SK-N-SH treated with all-trans-retinoic acid at 6 μM for 48 hours (cell line): ENCODE data around the gene IMMP2L.

Experiments used
- ATAC-seq: fragments of 200-7000 bp; cut with Tn5 transposase; 3 replicates; pipeline ENCODE4 v1.9.1; 2020; ENCODE audit warnings: mild to moderate bottlenecking, moderate library complexity
- ARNTL ChIP-seq: fragments of 450-650 bp; formaldehyde crosslinking; IDR thresholded peaks from 2 replicates; pipeline ENCODE4 v1.5.0; 2020; ENCODE audit warnings: low read depth, mild to moderate bottlenecking, moderate library complexity, borderline replicate concordance
- BACH2 ChIP-seq: fragments of 250-450 bp; sonication (Bioruptor Pico); IDR thresholded peaks from 2 replicates; pipeline ENCODE4 v1.9.0; 2021; ENCODE audit warnings: mild to moderate bottlenecking, borderline replicate concordance
- CREB5 ChIP-seq: fragments of 250-450 bp; sonication (Bioruptor Pico); IDR thresholded peaks from 2 replicates; pipeline ENCODE4 v1.5.1; 2020; ENCODE audit warnings: low read depth, mild to moderate bottlenecking, moderate library complexity
- CSDC2 ChIP-seq: fragments of 250-450 bp; sonication (Bioruptor Pico); IDR thresholded peaks from 2 replicates; pipeline ENCODE4 v1.5.0; 2020; ENCODE audit warnings: mild to moderate bottlenecking, moderate library complexity
- ESRRG ChIP-seq: fragments of 250-450 bp; sonication (Bioruptor Pico); IDR thresholded peaks from 2 replicates; pipeline ENCODE4 v1.6.1; 2021; ENCODE audit warnings: mild to moderate bottlenecking
- ISL1 ChIP-seq: fragments of 250-450 bp; sonication (Bioruptor Pico); IDR thresholded peaks from 2 replicates; pipeline ENCODE4 v2.1.2; 2022; ENCODE audit warnings: mild to moderate bottlenecking, moderate library complexity
- OSR1 ChIP-seq: fragments of 250-450 bp; sonication (Bioruptor Pico); IDR thresholded peaks from 2 replicates; pipeline ENCODE4 v1.8.0; 2022; ENCODE audit warnings: moderate library complexity, mild to moderate bottlenecking, inconsistent platforms
- PATZ1 ChIP-seq: fragments of 250-450 bp; sonication (Bioruptor Pico); IDR thresholded peaks from 2 replicates; pipeline ENCODE4 v1.8.0; 2020; ENCODE audit warnings: mild to moderate bottlenecking, moderate library complexity, borderline replicate concordance
- PPARA ChIP-seq: fragments of 250-450 bp; sonication (Bioruptor Pico); IDR thresholded peaks from 2 replicates; pipeline ENCODE4 v1.5.0; 2020; ENCODE audit warnings: mild to moderate bottlenecking, borderline replicate concordance
- RARB ChIP-seq: fragments of 250-450 bp; sonication (Bioruptor Pico); IDR thresholded peaks from 2 replicates; pipeline ENCODE4 v1.8.0; 2021; ENCODE audit warnings: mild to moderate bottlenecking, moderate library complexity
- TCF4 ChIP-seq: fragments of 250-450 bp; sonication (Bioruptor Pico); IDR thresholded peaks from 2 replicates; pipeline ENCODE4 v1.8.0; 2021; ENCODE audit warnings: mild to moderate bottlenecking, moderate library complexity, borderline replicate concordance
- TOX ChIP-seq: fragments of 250-450 bp; sonication (Bioruptor Pico); IDR thresholded peaks from 2 replicates; pipeline ENCODE4 v1.8.0; 2021; ENCODE audit warnings: mild to moderate bottlenecking, moderate library complexity, borderline replicate concordance
- TSHZ2 ChIP-seq: fragments of 250-450 bp; sonication (Bioruptor Pico); IDR thresholded peaks from 2 replicates; pipeline ENCODE4 v1.5.0; 2020; ENCODE audit warnings: mild to moderate bottlenecking, moderate library complexity
- ZFP3 ChIP-seq: fragments of 250-450 bp; sonication (Bioruptor Pico); IDR thresholded peaks from 2 replicates; pipeline ENCODE4 v1.5.0; 2020; ENCODE audit warnings: mild to moderate bottlenecking, moderate library complexity
- ZFP30 ChIP-seq: fragments of 450-650 bp; formaldehyde crosslinking; IDR thresholded peaks from 2 replicates; pipeline ENCODE4 v1.5.0; 2022; ENCODE audit warnings: mild to moderate bottlenecking, moderate library complexity
- ZNF70 ChIP-seq: fragments of 450-650 bp; formaldehyde crosslinking; IDR thresholded peaks from 2 replicates; pipeline ENCODE4 v1.5.0; 2020; ENCODE audit warnings: mild to moderate bottlenecking, moderate library complexity
- ZNF8 ChIP-seq: fragments of 450-650 bp; formaldehyde crosslinking; IDR thresholded peaks from 2 replicates; pipeline ENCODE4 v1.5.0; 2020; ENCODE audit warnings: mild to moderate bottlenecking, moderate library complexity
- TF ChIP-seq, protein P1 (sequence below): fragments of 250-450 bp; sonication (Bioruptor Pico); IDR thresholded peaks from 2 replicates; pipeline ENCODE4 v1.8.0; 2021; ENCODE audit warnings: low read depth, mild to moderate bottlenecking, moderate library complexity, borderline replicate concordance

The IMMP2L gene

DNA sequence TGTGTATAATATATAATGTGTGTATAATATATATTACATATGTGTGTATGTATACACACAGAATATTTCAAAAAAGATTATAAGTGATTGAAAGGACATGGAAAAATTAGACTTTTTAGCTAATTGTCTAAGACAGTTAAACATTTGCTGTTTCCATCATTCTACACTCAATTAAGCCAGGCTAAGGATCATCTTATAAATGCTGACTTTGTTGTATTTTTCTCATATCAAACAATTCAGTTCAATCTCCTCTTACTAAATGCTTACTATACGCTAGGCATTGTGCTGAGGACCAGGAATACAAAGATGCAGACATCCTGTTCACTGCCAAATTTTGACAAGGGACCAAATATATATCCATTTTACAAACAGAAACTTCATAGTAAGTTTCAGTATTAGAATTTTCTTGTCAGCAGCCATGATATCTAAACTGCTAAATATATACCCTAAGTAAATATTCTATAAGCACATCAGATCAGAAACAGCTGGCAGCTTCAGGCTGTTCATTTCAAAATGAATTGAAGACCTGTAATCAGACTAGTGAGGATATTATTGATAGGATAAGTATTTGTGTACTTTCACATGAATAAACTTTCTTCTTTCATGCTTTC, 481.7 kb downstream of the IMMP2L start:
- TF ChIP-seq PPARA (CRISPR knock-in tag) (no peak), ZFP30 (CRISPR knock-in tag) (no peak), TSHZ2 (CRISPR knock-in tag) (no peak), ZNF8 (CRISPR knock-in tag) (no peak), RARB (CRISPR knock-in tag) (no peak)
- TF ChIP-seq, protein P1, sequence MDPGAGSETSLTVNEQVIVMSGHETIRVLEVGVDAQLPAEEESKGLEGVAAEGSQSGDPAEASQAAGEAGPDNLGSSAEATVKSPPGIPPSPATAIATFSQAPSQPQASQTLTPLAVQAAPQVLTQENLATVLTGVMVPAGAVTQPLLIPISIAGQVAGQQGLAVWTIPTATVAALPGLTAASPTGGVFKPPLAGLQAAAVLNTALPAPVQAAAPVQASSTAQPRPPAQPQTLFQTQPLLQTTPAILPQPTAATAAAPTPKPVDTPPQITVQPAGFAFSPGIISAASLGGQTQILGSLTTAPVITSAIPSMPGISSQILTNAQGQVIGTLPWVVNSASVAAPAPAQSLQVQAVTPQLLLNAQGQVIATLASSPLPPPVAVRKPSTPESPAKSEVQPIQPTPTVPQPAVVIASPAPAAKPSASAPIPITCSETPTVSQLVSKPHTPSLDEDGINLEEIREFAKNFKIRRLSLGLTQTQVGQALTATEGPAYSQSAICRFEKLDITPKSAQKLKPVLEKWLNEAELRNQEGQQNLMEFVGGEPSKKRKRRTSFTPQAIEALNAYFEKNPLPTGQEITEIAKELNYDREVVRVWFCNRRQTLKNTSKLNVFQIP: no peak
- no peak for ATAC-seq

DNA sequence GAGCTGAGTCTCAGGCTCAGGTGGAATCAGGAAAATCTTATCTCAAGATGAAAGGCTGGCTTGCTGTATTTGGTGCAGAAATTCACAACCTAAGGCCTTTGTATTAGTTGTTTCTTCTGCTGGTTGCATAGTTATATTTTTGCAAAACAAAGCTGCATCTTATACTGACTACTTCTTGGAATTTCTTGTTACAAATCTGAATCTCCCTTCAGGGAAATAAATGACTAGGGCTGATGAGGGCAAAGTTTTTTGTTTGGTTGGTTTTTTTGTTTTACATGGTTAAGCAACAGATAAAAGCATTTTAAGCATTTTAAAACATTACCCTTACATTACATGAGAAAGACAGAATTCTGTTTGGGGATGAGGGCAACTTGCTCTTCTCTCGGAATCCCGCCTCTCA, 485.3 kb downstream of the IMMP2L start:
- ATAC-seq: no peak

GRCh38 chr7:111076205-111076604, 486.1 kb downstream of the IMMP2L start:
- peak; percentile 51; the same call in 2 of the 3 replicates for ATAC-seq
- TF ChIP-seq CSDC2 (CRISPR knock-in tag) (no peak), CREB5 (no peak), RARB (CRISPR knock-in tag) (no peak), ESRRG (CRISPR knock-in tag) (no peak), ZFP3 (CRISPR knock-in tag) (no peak), PATZ1 (no peak), ZNF70 (no peak), ISL1 (CRISPR knock-in tag) (no peak), PPARA (CRISPR knock-in tag) (no peak), TSHZ2 (CRISPR knock-in tag) (no peak)
- TF ChIP-seq, protein P1: no peak

More for the DNA sequence above, 485.3 kb downstream of the IMMP2L start:
- no peak for TF ChIP-seq RARB (CRISPR knock-in tag)
- no peak for TF ChIP-seq TCF4
- TF ChIP-seq CREB5: no peak
- no peak for TF ChIP-seq TOX
- no peak for TF ChIP-seq CSDC2 (CRISPR knock-in tag)
- TF ChIP-seq OSR1 (CRISPR knock-in tag): no peak
- no peak for TF ChIP-seq ZFP3 (CRISPR knock-in tag)
- no peak for TF ChIP-seq ZNF8 (CRISPR knock-in tag)
- TF ChIP-seq, protein P1: no peak
- TF ChIP-seq BACH2 (CRISPR knock-in tag): no peak
- TF ChIP-seq ARNTL (CRISPR knock-in tag): no peak
